PFSK-1 (cell line): ENCODE data around the gene RPL38.

Experiments
- POLR2AphosphoS5 ChIP-seq: IDR thresholded peaks from 2 replicates; pipeline ENCODE4 v1.6.1; 2012; ENCODE audit warnings: low read depth, mild to moderate bottlenecking, control low read depth, low read length, moderate library complexity
- REST ChIP-seq, 2 experiments: IDR thresholded peaks; 2 replicates each; pipeline versions ENCODE4 v1.6.1 to v1.8.0; 2011 to 2012; ENCODE audit warnings: low read depth in 2 of 2, low read length in 2 of 2, control low read depth in 1 of 2, inconsistent platforms in 1 of 2, mild to moderate bottlenecking in 1 of 2, moderate library complexity in 1 of 2; ENCODE audit not compliant: insufficient read depth in 1 of 2
- SIN3A ChIP-seq: IDR thresholded peaks from 2 replicates; pipeline ENCODE4 v1.6.1; 2012; ENCODE audit warnings: mild to moderate bottlenecking, low read length, moderate library complexity, borderline replicate concordance; ENCODE audit not compliant: insufficient read depth
- TAF1 ChIP-seq: IDR thresholded peaks from 2 replicates; pipeline ENCODE4 v1.6.1; 2012; ENCODE audit warnings: low read length, control low read depth, borderline replicate concordance; ENCODE audit not compliant: insufficient read depth

DNA sequence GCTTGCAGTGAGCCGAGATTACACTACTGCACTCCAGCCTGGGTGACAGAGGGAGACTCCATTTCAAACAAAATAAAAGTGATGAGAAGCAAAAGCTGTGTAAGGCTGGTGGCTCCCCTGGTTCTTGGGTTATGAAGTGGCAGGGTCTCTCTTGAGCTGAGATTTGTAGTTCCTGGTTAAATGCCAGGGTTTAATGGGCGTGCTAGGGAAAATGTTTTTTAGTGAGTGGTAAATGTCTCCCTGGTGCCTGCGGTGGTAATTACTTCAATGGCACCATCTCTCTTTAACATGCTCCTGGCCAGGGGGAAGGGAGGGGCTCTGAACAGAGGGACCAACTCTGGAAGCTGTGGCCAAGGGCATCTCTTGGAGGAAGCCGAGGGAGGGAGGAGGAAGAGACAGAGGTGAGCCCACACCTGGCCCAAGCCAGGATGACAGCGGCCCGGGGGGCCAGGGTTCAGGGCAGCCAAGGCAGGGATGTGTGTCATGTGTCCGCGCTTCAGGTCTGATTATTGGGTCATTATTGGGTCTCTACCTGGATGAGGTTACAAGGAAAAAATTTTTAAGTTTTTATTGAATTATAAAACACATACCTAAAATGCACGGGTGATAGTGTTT lies 17.8 kb upstream of the RPL38 start:
- TF ChIP-seq POLR2AphosphoS5, result no peak
- no peak for TF ChIP-seq REST (IDR thresholded peaks at IDR 0.05; ENCODE audit: insufficient read depth in 1 of 2, low read depth in 2 of 2, low read length in 2 of 2)
- TF ChIP-seq TAF1, result no peak
- TF ChIP-seq SIN3A, result no peak
